ENCODE measurements around the gene HTR3C.
"Not testable (repeated sequence)": the region's sequence is repeated elsewhere in the genome, so short reads cannot be mapped to it uniquely, and the experiment has no call there.

HTR3C gene

DNA sequence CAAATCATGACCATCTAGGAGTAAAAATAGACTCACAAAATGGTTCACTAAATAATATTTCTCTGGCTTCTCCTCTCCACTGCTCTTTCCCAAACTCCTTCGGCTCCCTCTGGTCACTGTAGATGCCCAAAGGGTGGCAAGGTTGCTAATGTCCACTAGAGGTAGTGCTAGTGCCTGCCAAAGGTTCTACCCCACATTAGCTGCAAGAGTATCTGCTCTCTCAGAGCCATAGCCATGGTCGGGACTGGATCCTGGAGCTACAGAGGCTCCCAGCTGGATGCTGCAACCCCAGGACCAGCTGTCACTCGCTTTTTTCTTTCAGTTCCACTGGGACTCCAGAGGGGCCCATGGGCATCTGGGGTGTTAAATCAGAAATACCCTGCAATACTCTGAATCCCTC is 12.8 kb upstream of the HTR3C start:
- no peaks in the 10 kb centered on the region for H3K27me3 ChIP-seq (ENCODE audit: control insufficient read depth, insufficient read depth, low read length)
- H3K9ac ChIP-seq (ENCODE audit: low read length) = no peak overlapping the region
- no peaks in the 10 kb centered on the region for H3K36me3 ChIP-seq (ENCODE audit: control insufficient read depth, insufficient read depth, low read length)
- H3K27ac ChIP-seq (ENCODE audit: low read depth, low read length) = no peak overlapping the region
- no peaks in the 10 kb centered on the region for H3K4me1 ChIP-seq (ENCODE audit: control insufficient read depth, insufficient read depth, low read length)
- no peak overlapping the region for H3K4me3 ChIP-seq (ENCODE audit: low read length)

DNA sequence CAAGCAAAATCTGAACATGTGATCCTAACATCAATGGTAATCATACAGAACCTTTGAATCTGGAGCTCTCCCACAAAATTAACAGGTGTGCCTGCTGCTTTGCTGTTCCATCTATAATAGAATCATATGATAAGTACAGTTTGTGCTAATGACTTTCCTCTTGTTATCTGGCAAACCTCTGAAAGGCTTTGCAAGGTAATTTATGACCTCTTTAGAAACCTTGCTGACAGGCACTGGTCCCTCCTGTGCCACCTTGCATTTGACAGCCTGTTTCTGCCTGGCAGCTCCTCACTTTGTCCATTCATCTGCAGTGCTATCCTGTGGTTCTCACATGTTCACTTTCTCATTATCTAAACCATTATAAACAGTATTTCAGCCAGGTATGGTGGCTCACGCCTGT is 10.2 kb upstream of the HTR3C start:
- Histone ChIP-seq H3K4me3 (ENCODE audit: low read length) (no peak overlapping the region), H3K9ac (ENCODE audit: low read length) (no peak overlapping the region), H3K27ac (ENCODE audit: low read depth, low read length) (no peak overlapping the region), H3K4me1 (ENCODE audit: control insufficient read depth, insufficient read depth, low read length) (no peaks in the 10 kb centered on the region), H3K27me3 (ENCODE audit: control insufficient read depth, insufficient read depth, low read length) (no peaks in the 10 kb centered on the region), H3K36me3 (ENCODE audit: control insufficient read depth, insufficient read depth, low read length) (no peaks in the 10 kb centered on the region)

DNA sequence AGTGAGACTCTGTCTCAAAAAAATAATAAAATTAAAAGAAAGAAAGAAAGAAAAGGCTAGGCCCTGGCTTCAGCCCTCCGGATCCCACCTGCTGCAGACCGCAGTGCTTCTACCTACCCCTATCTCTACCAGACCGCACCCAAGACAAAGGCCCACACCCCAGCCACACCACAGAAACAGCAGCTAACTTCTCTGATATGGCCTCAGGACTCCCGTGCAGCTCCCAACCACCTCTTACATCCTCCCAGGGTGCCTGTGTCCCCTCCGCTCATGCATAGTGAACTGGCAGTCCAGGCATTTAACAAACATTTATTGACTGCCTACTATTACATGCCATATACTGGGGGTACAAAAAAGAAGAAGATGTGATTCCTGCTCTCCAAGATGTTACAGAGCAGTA is 6.9 kb upstream of the HTR3C start:
- H3K27ac ChIP-seq (ENCODE audit: low read depth, low read length) = no peak overlapping the region
- H3K27me3 ChIP-seq (ENCODE audit: control insufficient read depth, insufficient read depth, low read length) = no peaks in the 10 kb centered on the region
- H3K4me1 ChIP-seq (ENCODE audit: control insufficient read depth, insufficient read depth, low read length) = no peaks in the 10 kb centered on the region
- H3K36me3 ChIP-seq (ENCODE audit: control insufficient read depth, insufficient read depth, low read length) = no peaks in the 10 kb centered on the region
- H3K9ac ChIP-seq (ENCODE audit: low read length) = no peak overlapping the region
- no peak overlapping the region for H3K4me3 ChIP-seq (ENCODE audit: low read length)

DNA sequence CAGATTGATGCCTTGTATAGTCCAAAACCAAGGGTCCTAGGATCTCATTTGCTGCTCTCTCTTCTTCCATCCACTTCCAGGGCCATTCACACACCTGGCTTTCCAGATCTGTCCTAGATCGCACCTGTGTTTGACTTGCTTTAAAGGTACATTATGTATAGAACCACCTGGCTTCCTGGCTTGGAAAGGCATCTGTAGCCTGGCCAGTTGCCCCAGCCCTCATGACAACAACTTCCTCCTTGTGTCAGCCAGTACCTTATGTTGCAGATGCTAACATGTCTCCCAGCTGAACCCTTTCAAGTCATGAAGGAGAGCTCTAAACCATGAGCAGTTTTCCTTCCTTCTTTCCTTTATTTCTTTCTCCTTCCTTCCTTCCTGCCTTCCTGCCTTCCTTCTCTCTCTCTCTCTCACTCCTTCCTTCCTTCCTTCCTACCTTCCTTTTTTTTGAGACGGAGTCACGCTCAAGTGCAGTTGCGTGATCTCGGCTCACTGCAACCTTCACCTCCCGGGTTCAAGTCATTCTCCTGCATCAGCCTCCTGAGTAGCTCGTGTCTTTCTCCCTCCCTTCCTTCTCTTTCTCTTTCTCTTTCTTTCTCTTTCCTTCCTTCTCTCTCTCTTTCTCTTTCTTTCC is 2.5 kb upstream of the HTR3C start:
- no peaks in the 10 kb centered on the region for H3K36me3 ChIP-seq (ENCODE audit: control insufficient read depth, insufficient read depth, low read length)
- no peak overlapping the region for H3K9ac ChIP-seq (ENCODE audit: low read length)
- H3K4me1 ChIP-seq (ENCODE audit: control insufficient read depth, insufficient read depth, low read length) = no peaks in the 10 kb centered on the region
- H3K4me3 ChIP-seq (ENCODE audit: low read length) = no peak overlapping the region
- H3K27ac ChIP-seq (ENCODE audit: low read depth, low read length) = no peak overlapping the region
- H3K27me3 ChIP-seq (ENCODE audit: control insufficient read depth, insufficient read depth, low read length) = no peaks in the 10 kb centered on the region

DNA sequence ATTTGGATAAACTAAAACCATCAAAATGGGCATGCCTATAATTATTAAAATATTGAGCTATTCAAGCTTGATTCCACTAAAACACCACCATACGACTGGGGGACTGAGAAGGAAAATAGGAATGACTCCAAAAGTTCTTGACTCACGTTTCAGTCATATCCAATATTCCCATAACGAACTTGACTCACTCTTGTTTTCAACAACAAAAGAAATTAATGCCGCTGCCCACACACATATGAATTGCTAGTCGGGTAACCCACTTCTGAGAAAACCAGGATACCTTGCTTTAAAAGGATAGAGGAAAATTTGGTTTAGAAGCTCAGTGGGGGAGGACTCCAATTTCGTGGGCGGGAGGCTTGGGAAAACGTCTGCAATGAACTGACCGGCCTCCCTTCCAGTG is 5.2 kb downstream of the HTR3C start:
- no peaks in the 10 kb centered on the region for H3K4me1 ChIP-seq (ENCODE audit: control insufficient read depth, insufficient read depth, low read length)

DNA sequence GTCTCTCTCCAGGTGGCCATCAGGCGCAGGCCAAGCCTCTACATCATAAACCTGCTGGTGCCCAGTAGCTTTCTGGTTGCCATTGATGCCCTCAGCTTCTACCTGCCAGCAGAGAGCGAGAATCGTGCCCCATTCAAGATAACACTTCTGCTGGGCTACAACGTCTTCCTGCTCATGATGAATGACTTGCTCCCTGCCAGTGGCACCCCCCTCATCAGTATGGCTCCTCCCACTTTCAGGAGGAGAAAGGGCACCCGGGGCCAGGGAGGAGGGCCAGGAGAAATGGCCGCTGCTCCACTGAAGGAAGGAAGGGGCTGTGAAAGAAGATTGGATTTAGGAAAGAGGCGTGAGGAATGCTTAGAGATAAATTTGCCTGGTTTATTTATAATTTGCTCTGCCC is 6.6 kb downstream of the HTR3C start:
- H3K27me3 ChIP-seq (ENCODE audit: control insufficient read depth, insufficient read depth, low read length) = no peaks in the 10 kb centered on the region
- no peaks in the 10 kb centered on the region for H3K4me1 ChIP-seq (ENCODE audit: control insufficient read depth, insufficient read depth, low read length)
- no peak overlapping the region for H3K27ac ChIP-seq (ENCODE audit: low read depth, low read length)
- no peak overlapping the region for H3K9ac ChIP-seq (ENCODE audit: low read length)
- H3K4me3 ChIP-seq (ENCODE audit: low read length) = no peak overlapping the region
- no peaks in the 10 kb centered on the region for H3K36me3 ChIP-seq (ENCODE audit: control insufficient read depth, insufficient read depth, low read length)

More for the DNA sequence above, 5.2 kb downstream of the HTR3C start:
- H3K9ac ChIP-seq (ENCODE audit: low read length) = no peak overlapping the region
- no peaks in the 10 kb centered on the region for H3K27me3 ChIP-seq (ENCODE audit: control insufficient read depth, insufficient read depth, low read length)
- H3K36me3 ChIP-seq (ENCODE audit: control insufficient read depth, insufficient read depth, low read length) = no peaks in the 10 kb centered on the region
- H3K27ac ChIP-seq (ENCODE audit: low read depth, low read length) = no peak overlapping the region
- no peak overlapping the region for H3K4me3 ChIP-seq (ENCODE audit: low read length)

DNA sequence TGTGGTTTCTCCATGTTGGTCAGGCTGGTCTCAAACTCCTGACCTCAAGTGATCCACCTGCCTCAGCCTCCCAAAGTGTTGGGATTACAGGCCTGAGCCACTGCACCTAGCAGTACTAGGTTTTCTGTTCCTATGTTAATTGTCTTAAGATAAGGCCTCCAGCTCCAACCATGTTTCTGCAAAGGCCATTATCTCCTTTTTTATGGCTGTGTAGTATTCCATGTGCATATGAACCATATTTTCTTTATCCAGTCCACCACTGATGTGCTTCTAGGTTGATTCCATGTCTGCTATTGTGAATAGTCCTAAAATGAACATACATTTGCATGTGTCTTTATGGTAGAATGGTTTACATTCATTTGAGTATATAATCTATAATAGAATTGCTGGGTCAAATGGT is 9.8 kb downstream of the HTR3C start:
- H3K4me3 ChIP-seq (ENCODE audit: low read length) = no peak overlapping the region
- H3K4me1 ChIP-seq (ENCODE audit: control insufficient read depth, insufficient read depth, low read length) = no peaks in the 10 kb centered on the region
- H3K27ac ChIP-seq (ENCODE audit: low read depth, low read length) = no peak overlapping the region
- H3K9ac ChIP-seq (ENCODE audit: low read length) = no peak overlapping the region
- H3K27me3 ChIP-seq (ENCODE audit: control insufficient read depth, insufficient read depth, low read length) = no peaks in the 10 kb centered on the region
- no peaks in the 10 kb centered on the region for H3K36me3 ChIP-seq (ENCODE audit: control insufficient read depth, insufficient read depth, low read length)

DNA sequence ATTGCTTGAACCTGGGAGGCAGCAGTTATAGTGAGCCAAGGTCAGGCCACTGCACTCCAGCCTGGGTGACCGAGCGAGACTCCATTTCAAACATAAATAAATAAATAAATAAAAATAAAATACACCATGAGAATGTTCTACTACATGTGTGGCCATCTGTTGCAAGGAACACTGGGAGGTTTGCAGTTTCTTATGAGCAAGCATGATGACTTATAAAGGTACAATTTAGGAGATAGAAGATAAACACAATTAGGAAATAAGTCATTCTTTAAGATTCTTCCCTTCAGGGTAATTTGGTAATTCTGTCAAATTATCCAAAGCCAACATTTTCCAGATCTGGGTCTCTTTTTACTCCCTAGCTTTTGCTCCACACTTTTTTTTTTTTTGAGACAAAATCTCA is 13.4 kb downstream of the HTR3C start:
- no peak overlapping the region for H3K27ac ChIP-seq (ENCODE audit: low read depth, low read length)
- H3K4me3 ChIP-seq (ENCODE audit: low read length) = no peak overlapping the region
- no peaks in the 10 kb centered on the region for H3K4me1 ChIP-seq (ENCODE audit: control insufficient read depth, insufficient read depth, low read length)
- no peaks in the 10 kb centered on the region for H3K36me3 ChIP-seq (ENCODE audit: control insufficient read depth, insufficient read depth, low read length)
- no peaks in the 10 kb centered on the region for H3K27me3 ChIP-seq (ENCODE audit: control insufficient read depth, insufficient read depth, low read length)
- no peak overlapping the region for H3K9ac ChIP-seq (ENCODE audit: low read length)

DNA sequence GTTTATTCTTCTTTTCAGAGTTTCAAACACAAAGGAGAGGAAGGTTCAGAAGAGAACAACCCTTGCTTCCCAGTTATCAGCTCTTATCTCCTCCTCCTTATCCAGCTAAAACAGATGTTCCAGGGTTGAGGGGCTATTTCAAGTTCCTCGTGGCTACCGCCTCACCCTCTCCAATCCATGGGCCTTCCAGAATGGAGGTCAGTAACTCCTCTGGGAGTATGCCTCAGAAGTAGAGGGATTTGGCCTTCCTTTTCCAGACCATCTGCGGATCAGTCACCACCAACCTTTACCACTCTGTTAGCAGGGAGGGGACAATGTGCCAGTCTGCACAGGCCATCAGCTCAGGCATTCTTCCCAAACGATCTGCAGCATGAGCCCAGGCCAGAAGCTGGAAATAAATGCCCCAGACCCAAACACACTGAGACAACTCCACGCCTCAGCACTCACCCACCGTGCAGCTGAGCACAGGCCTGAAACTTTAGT is 14.8 kb downstream of the HTR3C start:
- H3K4me3 ChIP-seq (ENCODE audit: low read length) = no peak overlapping the region

DNA sequence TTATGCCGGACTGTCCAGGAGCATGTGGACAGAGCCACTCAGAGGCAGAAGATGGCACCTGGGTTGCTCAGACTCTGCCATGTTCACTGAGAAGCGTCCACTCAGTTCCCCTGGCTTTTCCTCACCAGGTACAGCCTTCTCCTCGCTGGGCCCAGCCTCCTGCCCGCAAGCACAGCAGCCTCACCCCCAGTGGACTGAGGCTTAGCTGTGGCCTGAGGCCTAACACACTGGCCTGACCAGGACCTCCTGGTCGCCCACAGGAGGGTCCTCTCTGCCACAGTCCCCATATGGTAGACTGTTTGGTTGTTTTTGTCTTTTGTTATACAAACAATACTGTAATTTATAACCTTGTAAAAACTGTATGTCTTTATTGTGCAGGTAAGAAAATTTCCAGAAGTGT is 15.5 kb downstream of the HTR3C start:
- H3K9ac ChIP-seq (ENCODE audit: low read length) = no peak overlapping the region
- no peaks in the 10 kb centered on the region for H3K4me1 ChIP-seq (ENCODE audit: control insufficient read depth, insufficient read depth, low read length)
- H3K36me3 ChIP-seq (ENCODE audit: control insufficient read depth, insufficient read depth, low read length) = no peaks in the 10 kb centered on the region
- no peak overlapping the region for H3K4me3 ChIP-seq (ENCODE audit: low read length)
- no peak overlapping the region for H3K27ac ChIP-seq (ENCODE audit: low read depth, low read length)
- H3K27me3 ChIP-seq (ENCODE audit: control insufficient read depth, insufficient read depth, low read length) = no peaks in the 10 kb centered on the region

More for the DNA sequence above, 14.8 kb downstream of the HTR3C start:
- Histone ChIP-seq H3K27me3 (ENCODE audit: control insufficient read depth, insufficient read depth, low read length) (no peaks in the 10 kb centered on the region), H3K9ac (ENCODE audit: low read length) (no peak overlapping the region), H3K27ac (ENCODE audit: low read depth, low read length) (no peak overlapping the region), H3K4me1 (ENCODE audit: control insufficient read depth, insufficient read depth, low read length) (no peaks in the 10 kb centered on the region), H3K36me3 (ENCODE audit: control insufficient read depth, insufficient read depth, low read length) (no peaks in the 10 kb centered on the region)

DNA sequence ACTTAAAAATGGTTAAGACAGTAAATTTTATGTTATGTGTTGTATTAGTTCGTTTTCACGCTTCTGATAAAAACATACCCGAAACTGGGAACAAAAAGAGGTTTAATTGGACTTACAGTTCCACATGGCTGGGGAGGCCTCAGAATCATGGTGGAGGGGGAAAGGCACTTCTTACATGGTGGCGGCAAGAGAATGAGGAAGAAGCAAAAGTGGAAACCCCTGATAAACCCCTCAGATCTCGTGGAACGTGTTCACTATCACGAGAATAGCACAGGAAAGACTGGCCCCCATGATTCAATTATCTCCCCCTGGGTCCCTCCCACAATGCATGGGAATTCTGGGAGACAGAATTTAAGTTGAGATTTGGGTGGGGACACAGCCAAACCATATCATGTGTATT is 18.3 kb downstream of the HTR3C start:
- H3K9ac ChIP-seq (ENCODE audit: low read length); H3K36me3 ChIP-seq (ENCODE audit: control insufficient read depth, insufficient read depth, low read length); H3K4me1 ChIP-seq (ENCODE audit: control insufficient read depth, insufficient read depth, low read length); H3K27ac ChIP-seq (ENCODE audit: low read depth, low read length); H3K4me3 ChIP-seq (ENCODE audit: low read length); H3K27me3 ChIP-seq (ENCODE audit: control insufficient read depth, insufficient read depth, low read length): not testable (repeated sequence)

DNA sequence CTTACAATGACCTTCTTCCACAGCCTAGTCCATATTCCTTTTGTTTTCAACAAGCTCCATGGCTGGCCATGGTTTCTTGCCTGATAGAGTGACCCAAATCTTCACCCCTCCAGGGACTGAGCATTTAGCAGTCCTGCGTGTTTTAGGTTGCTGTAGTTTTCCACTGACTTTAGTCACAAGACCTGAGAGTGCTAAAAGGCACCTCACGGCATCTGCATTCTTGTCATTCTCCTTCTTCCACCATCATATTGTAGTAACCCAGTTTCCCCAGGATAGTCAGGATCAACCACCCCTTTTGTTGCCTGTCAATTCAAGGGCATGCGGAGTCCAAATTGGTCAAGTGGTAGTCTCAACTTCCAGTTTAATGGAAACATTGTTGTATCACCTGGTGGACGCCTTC is 20.8 kb downstream of the HTR3C start:
- no peaks in the 10 kb centered on the region for H3K4me1 ChIP-seq (ENCODE audit: control insufficient read depth, insufficient read depth, low read length)
- no peaks in the 10 kb centered on the region for H3K36me3 ChIP-seq (ENCODE audit: control insufficient read depth, insufficient read depth, low read length)
- H3K27ac ChIP-seq (ENCODE audit: low read depth, low read length) = no peak overlapping the region
- H3K4me3 ChIP-seq (ENCODE audit: low read length) = no peak overlapping the region
- H3K9ac ChIP-seq (ENCODE audit: low read length) = no peak overlapping the region
- H3K27me3 ChIP-seq (ENCODE audit: control insufficient read depth, insufficient read depth, low read length) = no peaks in the 10 kb centered on the region

DNA sequence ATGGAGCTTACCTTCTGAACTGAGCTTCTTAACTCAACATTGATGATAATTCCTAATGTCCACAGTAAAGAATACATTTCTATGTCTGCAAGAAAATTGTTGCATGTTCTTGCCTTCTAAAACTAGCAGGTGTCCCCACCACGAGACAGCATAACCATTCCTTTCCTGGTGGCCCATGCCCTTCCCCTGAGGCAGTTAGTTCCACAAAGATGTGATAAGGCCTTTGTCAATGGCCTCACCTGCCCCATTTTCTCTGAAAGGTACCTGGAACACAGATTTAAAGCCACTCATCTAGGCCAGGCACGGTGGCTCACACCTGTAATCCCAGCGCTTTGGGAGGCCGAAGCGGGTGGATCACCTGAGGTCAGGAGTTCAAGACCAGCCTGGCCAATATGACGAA is 23.1 kb downstream of the HTR3C start:
- H3K9ac ChIP-seq (ENCODE audit: low read length) = no peak overlapping the region
- no peaks in the 10 kb centered on the region for H3K27me3 ChIP-seq (ENCODE audit: control insufficient read depth, insufficient read depth, low read length)
- H3K27ac ChIP-seq (ENCODE audit: low read depth, low read length) = no peak overlapping the region
- no peaks in the 10 kb centered on the region for H3K4me1 ChIP-seq (ENCODE audit: control insufficient read depth, insufficient read depth, low read length)
- no peaks in the 10 kb centered on the region for H3K36me3 ChIP-seq (ENCODE audit: control insufficient read depth, insufficient read depth, low read length)
- H3K4me3 ChIP-seq (ENCODE audit: low read length) = no peak overlapping the region

Data from rectal smooth muscle tissue (tissue), 1 donor.